NK-92 (cell line): ENCODE data around the gene ZKSCAN1.
"Not testable (repeated sequence)": the region's sequence is repeated elsewhere in the genome, so short reads cannot be mapped to it uniquely, and the experiment has no call there.

Experiments
- DNase-seq: peaks from one replicate; lab custom pipeline; 2025; ENCODE audit not compliant: unreplicated experiment; lab: John Stamatoyannopoulos, UW

Gene ZKSCAN1

GRCh38 chr7:100015232-100016214 is at the start of gene ZKSCAN1:
ZKSCAN1 (plus strand) TSS chr7:100015596; CDS start chr7:100023507, 7,911 bp downstream.
- DNase-seq = no peak

DNA sequence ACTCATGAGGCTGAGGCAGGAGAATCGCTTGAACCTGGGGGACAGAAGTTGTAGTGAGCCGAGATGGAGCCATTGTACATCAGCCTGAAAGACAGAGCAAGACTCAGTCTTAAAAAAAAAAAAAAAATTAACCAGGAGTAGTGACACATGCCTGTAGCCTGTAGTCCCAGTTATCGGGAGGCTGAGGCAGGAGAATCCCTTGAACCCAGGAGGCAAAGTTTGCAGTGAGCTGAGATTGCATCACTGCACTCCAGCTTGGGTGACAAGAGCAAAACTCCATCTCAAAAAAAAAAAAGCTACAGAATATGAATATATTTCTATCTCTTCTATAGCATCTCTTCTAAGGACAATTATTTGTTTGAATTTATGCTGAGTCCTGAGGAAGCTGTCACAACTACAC is 46.1 kb upstream of the ZKSCAN1 start:
- no peak for DNase-seq

GRCh38 chr7:99969813-99970212 is 45.6 kb upstream of the ZKSCAN1 start:
- DNase-seq = not testable (repeated sequence)

GRCh38 chr7:99971242-99971641 is 44.2 kb upstream of the ZKSCAN1 start:
- no peak for DNase-seq

GRCh38 chr7:99973817-99974216 is 41.6 kb upstream of the ZKSCAN1 start:
- not testable (repeated sequence) for DNase-seq

DNA sequence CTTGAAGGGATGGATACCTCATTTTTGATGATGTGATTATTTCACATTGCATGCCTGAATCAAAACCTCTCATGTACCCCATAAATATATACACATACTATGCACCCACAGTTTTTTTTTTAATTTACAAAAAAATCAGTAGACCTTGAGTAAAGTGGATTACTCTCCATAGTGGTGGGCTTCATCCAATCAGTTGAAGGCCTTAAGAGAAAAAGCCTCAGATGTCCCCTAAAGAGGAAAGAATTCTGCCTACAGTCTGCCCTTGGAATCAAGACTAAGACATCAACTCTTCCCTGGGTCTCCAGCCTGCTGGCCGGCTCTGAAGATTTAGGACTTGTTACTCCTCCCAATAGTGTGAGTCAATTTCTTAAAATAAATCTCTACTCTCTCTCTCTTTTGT is 40.7 kb upstream of the ZKSCAN1 start:
- DNase-seq = no peak

GRCh38 chr7:99975782-99976521 is 39.4 kb upstream of the ZKSCAN1 start, which contains the start of gene AZGP1:
AZGP1 (minus strand) TSS chr7:99976031; CDS start chr7:99976020, 11 bp downstream.
- no peak for DNase-seq

DNA sequence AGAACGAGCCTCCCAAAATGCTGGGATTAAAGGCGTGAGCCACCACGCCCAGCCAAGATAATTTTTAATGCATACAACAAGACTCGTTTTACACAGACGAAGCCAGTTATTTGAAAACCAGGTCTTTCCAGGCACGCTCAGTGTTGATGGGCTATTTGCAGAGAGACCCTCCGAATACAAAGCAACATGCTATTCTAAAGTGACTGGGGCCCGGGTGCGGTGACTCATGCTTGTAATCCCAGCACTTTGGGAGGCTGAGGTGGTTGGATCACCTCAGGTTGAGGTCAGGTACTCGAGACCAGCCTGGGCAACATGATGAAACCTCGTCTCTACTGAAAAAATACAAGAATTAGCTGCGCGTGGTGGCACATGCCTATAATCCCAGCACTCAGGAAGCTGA is 38.8 kb upstream of the ZKSCAN1 start:
- DNase-seq = no peak

- DNase-seq = not testable (repeated sequence)
Observed at GRCh38 chr7:99979814-99980225, 35.6 kb upstream of the ZKSCAN1 start.

- DNase-seq = not testable (repeated sequence)
Observed at GRCh38 chr7:99980448-99980872, 34.9 kb upstream of the ZKSCAN1 start.

- DNase-seq = not testable (repeated sequence)
Observed at GRCh38 chr7:99981066-99981465, 34.3 kb upstream of the ZKSCAN1 start.

DNA sequence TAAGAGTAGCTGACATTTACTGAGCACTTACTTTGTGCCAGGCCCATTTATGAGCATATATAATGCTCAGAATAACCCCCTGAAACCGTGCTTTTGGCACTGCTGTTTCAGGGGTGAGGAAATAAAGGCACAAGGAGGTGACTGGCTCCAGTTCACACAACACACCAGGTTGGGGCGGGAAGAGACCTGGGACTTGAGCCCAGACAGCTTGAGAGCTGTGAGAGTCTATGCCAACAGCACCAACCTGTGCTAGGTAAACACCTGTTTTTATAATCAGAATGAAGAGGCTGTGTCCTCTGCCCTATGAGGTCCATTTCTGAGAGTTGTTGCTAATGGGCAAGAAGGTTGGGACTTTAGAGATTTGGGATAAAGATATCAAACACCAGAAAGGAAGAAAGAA is 30.8 kb upstream of the ZKSCAN1 start:
- DNase-seq = no peak

DNA sequence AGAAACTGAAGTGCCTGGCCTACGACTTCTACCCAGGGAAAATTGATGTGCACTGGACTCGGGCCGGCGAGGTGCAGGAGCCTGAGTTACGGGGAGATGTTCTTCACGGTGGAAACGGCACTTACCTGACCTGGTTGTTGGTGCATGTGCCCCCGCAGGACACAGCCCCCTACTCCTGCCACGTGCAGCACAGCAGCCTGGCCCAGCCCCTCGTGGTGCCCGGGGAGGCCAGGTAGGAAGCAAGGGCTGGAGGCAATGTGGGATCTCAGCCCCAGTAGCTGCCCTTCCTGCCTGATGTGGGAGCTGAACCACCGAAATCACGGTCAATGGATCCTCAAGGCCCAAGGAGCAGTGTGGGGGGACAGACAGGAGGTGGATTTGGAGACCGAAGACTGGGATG is 28.1 kb upstream of the ZKSCAN1 start:
- DNase-seq = not testable (repeated sequence)

GRCh38 chr7:99987846-99988245 is 27.6 kb upstream of the ZKSCAN1 start:
- DNase-seq = no peak

GRCh38 chr7:99990460-99990852 is 24.9 kb upstream of the ZKSCAN1 start:
- DNase-seq = no peak

- not testable (repeated sequence) for DNase-seq
Observed at GRCh38 chr7:99991543-99991942, 23.9 kb upstream of the ZKSCAN1 start.

DNA sequence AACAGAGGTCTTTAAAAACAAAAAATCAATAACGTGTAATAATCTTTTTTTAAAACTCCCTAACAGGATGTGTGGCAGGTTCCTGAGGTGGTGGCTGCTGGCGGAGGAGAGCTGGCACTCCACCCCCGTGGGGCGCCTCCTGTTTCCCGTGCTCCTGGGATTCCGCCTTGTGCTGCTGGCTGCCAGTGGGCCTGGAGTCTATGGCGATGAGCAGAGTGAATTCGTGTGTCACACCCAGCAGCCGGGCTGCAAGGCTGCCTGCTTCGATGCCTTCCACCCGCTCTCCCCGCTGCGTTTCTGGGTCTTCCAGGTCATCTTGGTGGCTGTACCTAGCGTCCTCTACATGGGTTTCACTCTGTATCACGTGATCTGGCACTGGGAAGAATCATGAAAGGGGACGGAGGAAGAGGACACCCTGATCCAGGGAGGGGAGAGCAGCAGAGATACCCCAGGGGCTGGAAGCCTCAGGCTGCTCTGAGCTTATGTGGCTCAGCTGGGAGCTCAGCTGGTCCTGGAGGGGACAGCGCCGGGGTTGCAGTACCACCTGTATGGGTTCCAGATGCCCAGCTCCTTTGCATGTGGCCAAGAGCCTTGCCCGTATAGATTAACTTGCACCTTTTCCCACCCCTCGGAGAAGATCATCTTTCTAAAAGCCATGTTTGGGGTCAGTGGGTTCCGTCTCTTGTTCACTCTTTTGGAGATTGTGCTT is 22.9 kb upstream of the ZKSCAN1 start:
- no peak for DNase-seq

- no peak for DNase-seq
Observed at GRCh38 chr7:99994819-99995218, 20.6 kb upstream of the ZKSCAN1 start.

- DNase-seq = no peak
Observed at GRCh38 chr7:99996755-99997544, 18.4 kb upstream of the ZKSCAN1 start.

- DNase-seq = no peak
Observed at GRCh38 chr7:99997545-99998137, 17.8 kb upstream of the ZKSCAN1 start.
